Neural progenitor cell (in vitro differentiated cells): ENCODE results near the gene KRT1.

Source experiments
- EZH2 ChIP-seq: fragments of 200-600 bp; sonication (generic); IDR thresholded peaks from 2 replicates; pipeline ENCODE4 v1.6.1; 2017; ENCODE audit warnings: antibody characterized with exemption, mild to moderate bottlenecking, moderate library complexity
- TF ChIP-seq, protein P1 (sequence below): fragments of 200-600 bp; sonication (generic); IDR thresholded peaks from 2 replicates; pipeline ENCODE4 v1.5.1; 2017; ENCODE audit warnings: antibody characterized with exemption, mild to moderate bottlenecking

DNA sequence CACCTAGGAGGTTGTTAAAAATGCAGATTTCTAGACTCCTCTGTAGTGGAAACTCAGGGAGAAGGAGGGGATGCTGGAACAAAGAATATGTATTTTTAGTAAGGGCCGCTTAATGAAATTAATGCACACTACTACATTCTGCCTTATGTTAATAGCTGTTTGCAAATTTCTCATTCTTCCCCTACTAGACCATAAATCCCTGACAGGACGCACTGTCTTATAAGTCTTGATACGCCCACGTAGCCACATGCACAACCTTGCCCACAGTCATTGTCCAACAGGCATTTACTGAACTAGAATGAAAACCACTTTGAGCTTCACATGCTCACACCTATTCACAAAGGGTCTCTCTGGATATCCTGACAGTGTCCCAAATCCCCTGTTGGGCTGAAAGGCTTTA lies 38.7 kb downstream of the KRT1 start:
- TF ChIP-seq EZH2, result no peak
- TF ChIP-seq, protein P1, sequence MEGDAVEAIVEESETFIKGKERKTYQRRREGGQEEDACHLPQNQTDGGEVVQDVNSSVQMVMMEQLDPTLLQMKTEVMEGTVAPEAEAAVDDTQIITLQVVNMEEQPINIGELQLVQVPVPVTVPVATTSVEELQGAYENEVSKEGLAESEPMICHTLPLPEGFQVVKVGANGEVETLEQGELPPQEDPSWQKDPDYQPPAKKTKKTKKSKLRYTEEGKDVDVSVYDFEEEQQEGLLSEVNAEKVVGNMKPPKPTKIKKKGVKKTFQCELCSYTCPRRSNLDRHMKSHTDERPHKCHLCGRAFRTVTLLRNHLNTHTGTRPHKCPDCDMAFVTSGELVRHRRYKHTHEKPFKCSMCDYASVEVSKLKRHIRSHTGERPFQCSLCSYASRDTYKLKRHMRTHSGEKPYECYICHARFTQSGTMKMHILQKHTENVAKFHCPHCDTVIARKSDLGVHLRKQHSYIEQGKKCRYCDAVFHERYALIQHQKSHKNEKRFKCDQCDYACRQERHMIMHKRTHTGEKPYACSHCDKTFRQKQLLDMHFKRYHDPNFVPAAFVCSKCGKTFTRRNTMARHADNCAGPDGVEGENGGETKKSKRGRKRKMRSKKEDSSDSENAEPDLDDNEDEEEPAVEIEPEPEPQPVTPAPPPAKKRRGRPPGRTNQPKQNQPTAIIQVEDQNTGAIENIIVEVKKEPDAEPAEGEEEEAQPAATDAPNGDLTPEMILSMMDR, result no peak
